GM23338 (cell line): ENCODE measurements around the gene STXBP5.

Source experiments
- CREB1 ChIP-seq: fragments of 250-450 bp; sonication (Bioruptor Pico); IDR thresholded peaks from 2 replicates; pipeline ENCODE4 v1.5.0; 2020; ENCODE audit warnings: low read depth, mild to moderate bottlenecking, moderate library complexity
- EZH2 ChIP-seq: fragments of 200-600 bp; sonication (generic); IDR thresholded peaks from one replicate; pipeline ENCODE4 v1.8.0; 2017; ENCODE audit warnings: antibody characterized with exemption, mild to moderate bottlenecking, low read depth; ENCODE audit not compliant: unreplicated experiment
- EZH2phosphoT487 ChIP-seq: fragments of 200-600 bp; sonication (generic); IDR thresholded peaks from one replicate; pipeline ENCODE4 v1.8.1; 2018; ENCODE audit warnings: antibody characterized with exemption; ENCODE audit not compliant: unreplicated experiment
- JUNB ChIP-seq: IDR thresholded peaks from one replicate; pipeline ENCODE4 v1.6.1; 2016; ENCODE audit warnings: antibody characterized with exemption; ENCODE audit not compliant: unreplicated experiment
- NANOG ChIP-seq: IDR thresholded peaks from 2 replicates; pipeline ENCODE4 v1.6.1; 2016; ENCODE audit warnings: antibody characterized with exemption, borderline replicate concordance
- POLR2AphosphoS5 ChIP-seq: IDR thresholded peaks from 2 replicates; pipeline ENCODE4 v1.6.1; 2016; ENCODE audit warnings: antibody characterized with exemption, low read depth
- ZNF114 ChIP-seq: fragments of 250-450 bp; sonication (Bioruptor Pico); IDR thresholded peaks from 2 replicates; pipeline ENCODE4 v1.5.0; 2020; ENCODE audit warnings: mild to moderate bottlenecking, moderate library complexity
- ZNF331 ChIP-seq: fragments of 250-450 bp; sonication (Bioruptor Pico); IDR thresholded peaks from 2 replicates; pipeline ENCODE4 v1.5.0; 2020; ENCODE audit warnings: low read depth, mild to moderate bottlenecking, moderate library complexity
- TF ChIP-seq, protein P1 (sequence below), 2 experiments: fragments of 200-600 bp in 1 of 2; sonication (generic) in 1 of 2; conservative IDR thresholded peaks; 2 replicates each; pipeline versions ENCODE4 v1.5.1 to v1.6.1; 2016 to 2017; ENCODE audit warnings: antibody characterized with exemption in 2 of 2, low read depth in 2 of 2, mild to moderate bottlenecking in 2 of 2, moderate library complexity in 1 of 2
- TF ChIP-seq, protein P2 (sequence below): IDR thresholded peaks from one replicate; pipeline ENCODE4 v1.6.1; 2018; ENCODE audit warnings: antibody characterized with exemption; ENCODE audit not compliant: unreplicated experiment

DNA sequence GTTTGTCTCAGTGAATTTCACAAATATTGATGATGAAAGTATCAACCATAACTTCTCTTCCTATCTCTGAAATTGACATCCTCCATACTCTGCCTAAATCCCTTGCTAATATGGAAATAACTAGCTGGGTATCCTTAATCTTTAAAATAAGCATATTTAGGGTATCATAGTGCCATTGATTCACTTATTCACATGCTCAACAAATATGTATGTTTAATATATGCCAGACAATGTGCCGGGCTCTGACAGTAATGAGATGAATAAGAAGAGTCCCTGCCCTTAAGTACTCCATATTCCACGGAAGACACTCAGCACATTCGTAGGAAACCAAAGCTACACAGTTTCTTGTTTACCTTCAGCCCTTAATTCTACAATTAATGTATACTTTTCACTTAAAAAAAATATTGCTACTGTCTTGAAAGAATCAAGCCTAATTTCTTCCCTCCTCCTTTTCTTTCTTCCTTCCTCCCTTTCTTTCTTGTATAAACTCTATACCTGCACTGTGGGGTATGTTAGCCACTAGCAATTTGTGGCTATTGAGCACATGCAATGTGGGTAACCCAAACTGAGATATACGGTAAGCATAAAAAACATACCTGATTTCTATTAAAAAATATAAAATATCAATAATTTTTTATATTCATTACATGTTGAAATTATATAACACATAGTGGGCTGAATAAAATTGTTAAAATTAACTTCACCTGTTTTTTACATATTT is 42.8 kb upstream of the STXBP5 start:
- TF ChIP-seq, protein P1, sequence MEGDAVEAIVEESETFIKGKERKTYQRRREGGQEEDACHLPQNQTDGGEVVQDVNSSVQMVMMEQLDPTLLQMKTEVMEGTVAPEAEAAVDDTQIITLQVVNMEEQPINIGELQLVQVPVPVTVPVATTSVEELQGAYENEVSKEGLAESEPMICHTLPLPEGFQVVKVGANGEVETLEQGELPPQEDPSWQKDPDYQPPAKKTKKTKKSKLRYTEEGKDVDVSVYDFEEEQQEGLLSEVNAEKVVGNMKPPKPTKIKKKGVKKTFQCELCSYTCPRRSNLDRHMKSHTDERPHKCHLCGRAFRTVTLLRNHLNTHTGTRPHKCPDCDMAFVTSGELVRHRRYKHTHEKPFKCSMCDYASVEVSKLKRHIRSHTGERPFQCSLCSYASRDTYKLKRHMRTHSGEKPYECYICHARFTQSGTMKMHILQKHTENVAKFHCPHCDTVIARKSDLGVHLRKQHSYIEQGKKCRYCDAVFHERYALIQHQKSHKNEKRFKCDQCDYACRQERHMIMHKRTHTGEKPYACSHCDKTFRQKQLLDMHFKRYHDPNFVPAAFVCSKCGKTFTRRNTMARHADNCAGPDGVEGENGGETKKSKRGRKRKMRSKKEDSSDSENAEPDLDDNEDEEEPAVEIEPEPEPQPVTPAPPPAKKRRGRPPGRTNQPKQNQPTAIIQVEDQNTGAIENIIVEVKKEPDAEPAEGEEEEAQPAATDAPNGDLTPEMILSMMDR (conservative IDR thresholded peaks at IDR 0.05; ENCODE audit: low read depth in 2 of 2), result no peak
- no peak for TF ChIP-seq ZNF114 (CRISPR knock-in tag)
- no peak for TF ChIP-seq POLR2AphosphoS5
- TF ChIP-seq EZH2, result no peak
- no peak for TF ChIP-seq CREB1 (CRISPR knock-in tag)
- TF ChIP-seq NANOG, result no peak
- no peak for TF ChIP-seq EZH2phosphoT487
- TF ChIP-seq, protein P2, sequence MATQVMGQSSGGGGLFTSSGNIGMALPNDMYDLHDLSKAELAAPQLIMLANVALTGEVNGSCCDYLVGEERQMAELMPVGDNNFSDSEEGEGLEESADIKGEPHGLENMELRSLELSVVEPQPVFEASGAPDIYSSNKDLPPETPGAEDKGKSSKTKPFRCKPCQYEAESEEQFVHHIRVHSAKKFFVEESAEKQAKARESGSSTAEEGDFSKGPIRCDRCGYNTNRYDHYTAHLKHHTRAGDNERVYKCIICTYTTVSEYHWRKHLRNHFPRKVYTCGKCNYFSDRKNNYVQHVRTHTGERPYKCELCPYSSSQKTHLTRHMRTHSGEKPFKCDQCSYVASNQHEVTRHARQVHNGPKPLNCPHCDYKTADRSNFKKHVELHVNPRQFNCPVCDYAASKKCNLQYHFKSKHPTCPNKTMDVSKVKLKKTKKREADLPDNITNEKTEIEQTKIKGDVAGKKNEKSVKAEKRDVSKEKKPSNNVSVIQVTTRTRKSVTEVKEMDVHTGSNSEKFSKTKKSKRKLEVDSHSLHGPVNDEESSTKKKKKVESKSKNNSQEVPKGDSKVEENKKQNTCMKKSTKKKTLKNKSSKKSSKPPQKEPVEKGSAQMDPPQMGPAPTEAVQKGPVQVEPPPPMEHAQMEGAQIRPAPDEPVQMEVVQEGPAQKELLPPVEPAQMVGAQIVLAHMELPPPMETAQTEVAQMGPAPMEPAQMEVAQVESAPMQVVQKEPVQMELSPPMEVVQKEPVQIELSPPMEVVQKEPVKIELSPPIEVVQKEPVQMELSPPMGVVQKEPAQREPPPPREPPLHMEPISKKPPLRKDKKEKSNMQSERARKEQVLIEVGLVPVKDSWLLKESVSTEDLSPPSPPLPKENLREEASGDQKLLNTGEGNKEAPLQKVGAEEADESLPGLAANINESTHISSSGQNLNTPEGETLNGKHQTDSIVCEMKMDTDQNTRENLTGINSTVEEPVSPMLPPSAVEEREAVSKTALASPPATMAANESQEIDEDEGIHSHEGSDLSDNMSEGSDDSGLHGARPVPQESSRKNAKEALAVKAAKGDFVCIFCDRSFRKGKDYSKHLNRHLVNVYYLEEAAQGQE, result no peak
- TF ChIP-seq JUNB, result no peak
- TF ChIP-seq ZNF331 (CRISPR knock-in tag), result no peak
